ENCODE measurements around the gene UNC13D. TPM values are rescaled to one million over a fixed set of nuclear protein-coding genes. Genes with fewer than 3 reads are reported as not detected.

Gene UNC13D
- total RNA-seq, 2 donors from 2014 or later: 6.3 to 6.4 TPM

DNA sequence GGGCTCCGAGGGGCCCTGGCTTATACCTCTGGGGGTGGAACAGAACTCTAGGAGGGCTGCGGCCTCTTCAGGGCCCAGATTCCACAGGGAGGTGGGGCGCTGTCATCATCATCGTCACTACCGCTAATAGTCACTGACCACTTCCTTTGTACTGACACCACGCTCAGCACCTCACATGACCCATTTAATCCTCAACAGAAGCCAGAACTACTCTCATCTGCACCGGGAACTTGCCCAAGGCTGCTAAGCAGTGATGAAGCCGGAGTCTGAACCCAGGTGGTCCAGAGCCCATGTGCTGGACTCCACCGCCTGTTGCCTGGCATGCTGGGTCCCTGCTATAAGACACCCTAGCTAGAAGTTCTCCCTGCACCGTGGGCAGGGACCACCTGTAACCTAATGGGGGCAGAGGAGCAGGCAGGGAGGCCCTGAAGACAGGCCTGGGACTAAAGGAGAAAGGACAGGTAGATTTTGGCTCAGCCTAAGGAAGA, 12.0 kb downstream of the UNC13D start:
- H3K9ac ChIP-seq (ENCODE audit: extremely low read depth, low read length, poor library complexity, severe bottlenecking): no peak overlapping the region
- 88 to 94% methylated on average over 5 to 10 of the region's 10 CpGs for WGBS, 2 experiments (ENCODE audit: insufficient coverage in 1 of 2, insufficient read length in 1 of 2)
- no peaks in the 10 kb centered on the region for H3K27me3 Mint-ChIP-seq (ENCODE audit: insufficient read depth)

DNA sequence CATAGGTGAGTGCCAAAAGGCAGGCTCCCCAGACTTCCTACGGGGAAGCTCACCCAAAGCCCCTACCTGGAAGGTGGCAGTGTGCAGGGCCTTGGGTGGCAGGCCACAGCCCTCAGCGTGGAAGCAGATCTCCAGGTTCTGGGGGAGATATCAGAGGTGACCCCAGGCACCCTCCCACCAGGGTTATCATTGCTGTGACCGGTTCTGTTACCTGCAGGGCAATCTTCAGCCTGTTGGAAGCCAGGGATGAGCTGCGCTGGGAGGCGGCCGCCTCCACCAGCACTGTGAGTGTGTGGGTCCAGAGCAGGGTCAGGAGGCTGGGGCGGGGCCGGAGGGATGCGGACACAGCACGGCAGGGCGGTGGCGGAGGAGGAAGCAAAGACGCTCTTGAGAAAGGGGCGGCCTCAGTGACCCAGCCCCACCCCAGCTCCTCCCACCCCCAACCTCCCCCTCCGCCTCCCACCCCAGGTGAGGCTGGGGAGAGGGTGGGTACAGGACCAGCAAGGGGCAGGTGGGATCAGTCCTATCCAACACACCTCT, 13.1 kb downstream of the UNC13D start:
- peaks cover 14% of the 10 kb centered on the region for H3K4me1 Mint-ChIP-seq

More for the DNA sequence above, 12.0 kb downstream of the UNC13D start:
- Histone ChIP-seq H3K9me3 (ENCODE audit: control insufficient read depth, low read length) (no peaks in the 10 kb centered on the region), H3K27ac (ENCODE audit: low read depth, low read length) (no peak overlapping the region), H3K36me3 (ENCODE audit: control insufficient read depth, insufficient read depth, low read length) (no peaks in the 10 kb centered on the region), H3K27me3 (ENCODE audit: control insufficient read depth, insufficient read depth, low read length, poor library complexity, severe bottlenecking) (no peaks in the 10 kb centered on the region), H3K4me3 (ENCODE audit: low read length) (no peak overlapping the region), H3K4me1 (ENCODE audit: control insufficient read depth, insufficient read depth, low read length) (no peaks in the 10 kb centered on the region)
- H3K4me3 Mint-ChIP-seq: peak overlapping the region; percentile 12
- peak overlapping the region; percentile 66 for H3K27ac Mint-ChIP-seq
- peak; percentile 70 for DNase-seq
- no peaks in the 10 kb centered on the region for H3K9me3 Mint-ChIP-seq
- no peaks in the 10 kb centered on the region for H3K36me3 Mint-ChIP-seq (ENCODE audit: low read depth)
- TF ChIP-seq, protein P1, sequence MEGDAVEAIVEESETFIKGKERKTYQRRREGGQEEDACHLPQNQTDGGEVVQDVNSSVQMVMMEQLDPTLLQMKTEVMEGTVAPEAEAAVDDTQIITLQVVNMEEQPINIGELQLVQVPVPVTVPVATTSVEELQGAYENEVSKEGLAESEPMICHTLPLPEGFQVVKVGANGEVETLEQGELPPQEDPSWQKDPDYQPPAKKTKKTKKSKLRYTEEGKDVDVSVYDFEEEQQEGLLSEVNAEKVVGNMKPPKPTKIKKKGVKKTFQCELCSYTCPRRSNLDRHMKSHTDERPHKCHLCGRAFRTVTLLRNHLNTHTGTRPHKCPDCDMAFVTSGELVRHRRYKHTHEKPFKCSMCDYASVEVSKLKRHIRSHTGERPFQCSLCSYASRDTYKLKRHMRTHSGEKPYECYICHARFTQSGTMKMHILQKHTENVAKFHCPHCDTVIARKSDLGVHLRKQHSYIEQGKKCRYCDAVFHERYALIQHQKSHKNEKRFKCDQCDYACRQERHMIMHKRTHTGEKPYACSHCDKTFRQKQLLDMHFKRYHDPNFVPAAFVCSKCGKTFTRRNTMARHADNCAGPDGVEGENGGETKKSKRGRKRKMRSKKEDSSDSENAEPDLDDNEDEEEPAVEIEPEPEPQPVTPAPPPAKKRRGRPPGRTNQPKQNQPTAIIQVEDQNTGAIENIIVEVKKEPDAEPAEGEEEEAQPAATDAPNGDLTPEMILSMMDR (conservative IDR thresholded peaks at IDR 0.05): no peak
- peaks cover 14% of the 10 kb centered on the region for H3K4me1 Mint-ChIP-seq

DNA sequence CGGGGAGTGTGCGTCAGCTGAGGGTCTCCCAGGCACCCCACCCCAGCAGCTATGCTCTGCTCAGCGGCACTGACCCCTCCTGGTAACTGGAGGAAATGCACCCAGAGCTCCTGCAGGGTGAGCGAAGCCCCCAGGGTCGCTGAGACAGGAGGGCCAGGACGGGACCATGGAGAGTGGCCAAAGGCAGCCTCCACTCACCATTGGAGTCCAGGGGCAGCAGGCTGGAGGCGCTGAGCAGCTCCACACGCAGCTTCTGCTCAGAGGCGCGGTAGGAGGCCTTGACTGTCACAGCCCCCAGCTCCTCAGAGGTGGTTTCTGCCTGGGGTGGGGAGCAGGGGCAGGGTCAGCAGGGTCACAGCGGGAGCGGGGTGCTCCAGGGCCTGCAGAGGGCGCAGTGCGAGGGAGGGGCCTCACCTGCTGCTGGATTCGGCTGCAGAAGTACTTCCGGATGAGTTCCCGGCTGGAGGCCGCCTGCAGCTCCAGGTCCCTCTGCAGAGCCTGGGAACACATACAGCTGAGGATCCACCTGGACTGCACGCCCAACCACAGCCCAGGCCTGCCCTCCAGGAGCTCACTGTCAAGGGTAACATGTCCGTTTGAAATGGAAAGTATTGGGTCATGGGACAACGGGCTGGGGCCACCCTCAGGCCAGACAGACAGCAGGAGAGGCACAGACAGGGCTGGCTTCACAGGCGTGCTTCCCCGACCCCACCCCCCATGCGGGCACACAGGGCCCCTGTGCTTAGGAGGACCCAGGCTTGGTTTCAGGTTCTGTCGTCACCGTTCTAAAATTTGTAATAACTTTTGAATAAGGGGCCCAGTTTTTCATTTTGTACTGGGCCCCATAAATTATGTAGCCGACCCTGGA, 13.8 kb downstream of the UNC13D start:
- Histone ChIP-seq H3K36me3 (ENCODE audit: control insufficient read depth, insufficient read depth, low read length) (peaks cover 6% of the 10 kb centered on the region), H3K4me3 (ENCODE audit: low read length) (no peak overlapping the region), H3K27me3 (ENCODE audit: control insufficient read depth, insufficient read depth, low read length, poor library complexity, severe bottlenecking) (no peaks in the 10 kb centered on the region), H3K9me3 (ENCODE audit: control insufficient read depth, low read length) (no peaks in the 10 kb centered on the region), H3K27ac (ENCODE audit: low read depth, low read length) (no peak overlapping the region), H3K4me1 (ENCODE audit: control insufficient read depth, insufficient read depth, low read length) (no peaks in the 10 kb centered on the region), H3K9ac (ENCODE audit: extremely low read depth, low read length, poor library complexity, severe bottlenecking) (no peak overlapping the region)
- peak overlapping the region; percentile 88 for H3K27ac Mint-ChIP-seq
- H3K36me3 Mint-ChIP-seq (ENCODE audit: low read depth): peaks cover 3% of the 10 kb centered on the region
- TF ChIP-seq, protein P1 (conservative IDR thresholded peaks at IDR 0.05): peak; percentile 78
- H3K4me1 Mint-ChIP-seq: peaks cover 14% of the 10 kb centered on the region
- DNase-seq: peak; percentile 96
- no peaks in the 10 kb centered on the region for H3K9me3 Mint-ChIP-seq
- no peaks in the 10 kb centered on the region for H3K27me3 Mint-ChIP-seq (ENCODE audit: insufficient read depth)
- H3K4me3 Mint-ChIP-seq: peak overlapping the region; percentile 45
- 74 to 82% methylated on average over 19 to 27 of the region's 27 CpGs for WGBS, 2 experiments (ENCODE audit: insufficient coverage in 1 of 2, insufficient read length in 1 of 2)

More for the DNA sequence above, 13.1 kb downstream of the UNC13D start:
- H3K4me3 ChIP-seq (ENCODE audit: low read length): no peak overlapping the region
- Mint-ChIP-seq H3K27ac (no peak overlapping the region), H3K27me3 (ENCODE audit: insufficient read depth) (no peaks in the 10 kb centered on the region), H3K4me3 (peak overlapping the region; percentile 45), H3K36me3 (ENCODE audit: low read depth) (peaks cover 2% of the 10 kb centered on the region), H3K9me3 (no peaks in the 10 kb centered on the region)
- no peaks in the 10 kb centered on the region for H3K9me3 ChIP-seq (ENCODE audit: control insufficient read depth, low read length)
- DNase-seq: no peak
- no peak overlapping the region for H3K9ac ChIP-seq (ENCODE audit: extremely low read depth, low read length, poor library complexity, severe bottlenecking)
- no peaks in the 10 kb centered on the region for H3K4me1 ChIP-seq (ENCODE audit: control insufficient read depth, insufficient read depth, low read length)
- WGBS, 2 experiments (ENCODE audit: insufficient coverage in 1 of 2, insufficient read length in 1 of 2): 83 to 92% methylated on average over 1 to 8 of the region's 15 CpGs
- H3K27me3 ChIP-seq (ENCODE audit: control insufficient read depth, insufficient read depth, low read length, poor library complexity, severe bottlenecking): no peaks in the 10 kb centered on the region
- TF ChIP-seq, protein P1 (conservative IDR thresholded peaks at IDR 0.05): no peak
- H3K36me3 ChIP-seq (ENCODE audit: control insufficient read depth, insufficient read depth, low read length): peaks cover 6% of the 10 kb centered on the region
- H3K27ac ChIP-seq (ENCODE audit: low read depth, low read length): no peak overlapping the region

Data from endodermal cell (in vitro differentiated cells).